OCI-LY7 (cell line): ENCODE measurements around the gene CNOT1.

ENCODE experiments used
- CTCF ChIP-seq: fragments of 200-600 bp; sonication (generic); conservative IDR thresholded peaks from 2 replicates; pipeline ENCODE4 v1.5.1; 2014; ENCODE audit warnings: mild to moderate bottlenecking, antibody characterized with exemption, low read length, moderate library complexity, mixed read lengths
- EZH2phosphoT487 ChIP-seq: fragments of 200-600 bp; sonication (generic); IDR thresholded peaks from 2 replicates; pipeline ENCODE4 v1.6.1; 2018; ENCODE audit warnings: low read depth, borderline replicate concordance, mild to moderate bottlenecking, mixed run types, antibody characterized with exemption, low read length, moderate library complexity, mixed read lengths

- TF ChIP-seq CTCF (no peak), EZH2phosphoT487 (no peak)
Measured at GRCh38 chr16:58499092-58499511, 130.5 kb downstream of the CNOT1 start.
